ENCODE data around the gene FAT4.

GRCh38 chr4:125359960-125360634 is 45.3 kb downstream of the FAT4 start:
- TF ChIP-seq CTCF (IDR thresholded peaks at IDR 0.05) (no peak), POLR2A (IDR thresholded peaks at IDR 0.05) (no peak)
